GM18861 (cell line): ENCODE results near the gene HAAO.
"Not testable (repeated sequence)": the region's sequence is repeated elsewhere in the genome, so short reads cannot be mapped to it uniquely, and the experiment has no call there.

Experiments
- ATAC-seq: cut with Tn5 transposase; IDR thresholded peaks from one replicate; pipeline ENCODE4 v1.9.1; 2021; ENCODE audit not compliant: unreplicated experiment

Gene HAAO

GRCh38 chr2:42792583-42793333 is at the start of gene HAAO:
TSS of gene HAAO (minus strand) at chr2:42792583. CDS start at chr2:42792536, 47 bp downstream.
- no peak for ATAC-seq

GRCh38 chr2:42841344-42841743 is 49.0 kb upstream of the HAAO start:
- ATAC-seq: no peak

GRCh38 chr2:42840760-42841159 is 48.4 kb upstream of the HAAO start:
- no peak for ATAC-seq

- no peak for ATAC-seq
Observed at GRCh38 chr2:42839809-42840501, 47.6 kb upstream of the HAAO start.

GRCh38 chr2:42838133-42838532 is 45.8 kb upstream of the HAAO start:
- no peak for ATAC-seq

- no peak for ATAC-seq
Observed at GRCh38 chr2:42835577-42836371, 43.4 kb upstream of the HAAO start.

GRCh38 chr2:42834161-42834560 is 41.8 kb upstream of the HAAO start:
- ATAC-seq: no peak

GRCh38 chr2:42832289-42832634 is 39.9 kb upstream of the HAAO start:
- ATAC-seq: no peak

GRCh38 chr2:42831575-42832288 is 39.3 kb upstream of the HAAO start:
- ATAC-seq: not testable (repeated sequence)

GRCh38 chr2:42830922-42831574 is 38.7 kb upstream of the HAAO start:
- no peak for ATAC-seq

GRCh38 chr2:42829671-42830440 is 37.5 kb upstream of the HAAO start:
- ATAC-seq: no peak

GRCh38 chr2:42828487-42829425 is 36.4 kb upstream of the HAAO start:
- ATAC-seq: peak; percentile 59

- no peak for ATAC-seq
Observed at GRCh38 chr2:42827647-42828486, 35.5 kb upstream of the HAAO start.

- no peak for ATAC-seq
Observed at GRCh38 chr2:42826231-42826630, 33.8 kb upstream of the HAAO start.

GRCh38 chr2:42824454-42824807 is 32.0 kb upstream of the HAAO start:
- no peak for ATAC-seq

- no peak for ATAC-seq
Observed at GRCh38 chr2:42823744-42824453, 31.5 kb upstream of the HAAO start.

- no peak for ATAC-seq
Observed at GRCh38 chr2:42819160-42819559, 26.8 kb upstream of the HAAO start.
